SK-N-MC (cell line): ENCODE results near the gene LASP1.

Source experiments
- DNase-seq: peaks from one replicate; pipeline ENCODE4 v3.0.0-alpha.2; 2011; ENCODE audit warnings: low read depth, low spot score
- H3K27ac ChIP-seq: fragments of 200-600 bp; sonication (generic); 2 replicates; pipeline ENCODE4 v1.5.1; 2016; ENCODE audit warnings: mixed run types
- H3K36me3 ChIP-seq: fragments of 200-600 bp; sonication (generic); 2 replicates; pipeline ENCODE4 v1.6.1; 2017; ENCODE audit warnings: antibody characterized with exemption, low read length, mixed read lengths; ENCODE audit not compliant: insufficient read depth
- H3K4me3 ChIP-seq: fragments of 200-600 bp; sonication (generic); 2 replicates; pipeline ENCODE4 v1.5.1; 2016
- H3K9ac ChIP-seq: fragments of 200-600 bp; sonication (generic); 2 replicates; pipeline ENCODE4 v1.8.0; 2017; ENCODE audit warnings: mixed run types, mixed read lengths; ENCODE audit not compliant: insufficient read length
- H3K9me3 ChIP-seq: fragments of 200-600 bp; sonication (generic); 2 replicates; pipeline ENCODE4 v1.6.1; 2017; ENCODE audit warnings: low read depth, mild to moderate bottlenecking, antibody characterized with exemption, low read length, moderate library complexity, mixed read lengths
- EZH2 ChIP-seq: fragments of 200-600 bp; sonication (generic); IDR thresholded peaks from one replicate; pipeline ENCODE4 v1.6.1; 2017; ENCODE audit warnings: antibody characterized with exemption
- FOXP2 ChIP-seq: optimal IDR thresholded peaks from 2 replicates; pipeline ENCODE3; 2011; ENCODE audit warnings: mild to moderate bottlenecking, moderate library complexity; ENCODE audit not compliant: insufficient read depth; ENCODE audit errors: extremely low read length, control extremely low read depth
- POLR2AphosphoS5 ChIP-seq: IDR thresholded peaks from 2 replicates; pipeline ENCODE4 v1.6.1; 2012; ENCODE audit warnings: mild to moderate bottlenecking, low read depth, low read length, borderline replicate concordance

Gene LASP1

DNA sequence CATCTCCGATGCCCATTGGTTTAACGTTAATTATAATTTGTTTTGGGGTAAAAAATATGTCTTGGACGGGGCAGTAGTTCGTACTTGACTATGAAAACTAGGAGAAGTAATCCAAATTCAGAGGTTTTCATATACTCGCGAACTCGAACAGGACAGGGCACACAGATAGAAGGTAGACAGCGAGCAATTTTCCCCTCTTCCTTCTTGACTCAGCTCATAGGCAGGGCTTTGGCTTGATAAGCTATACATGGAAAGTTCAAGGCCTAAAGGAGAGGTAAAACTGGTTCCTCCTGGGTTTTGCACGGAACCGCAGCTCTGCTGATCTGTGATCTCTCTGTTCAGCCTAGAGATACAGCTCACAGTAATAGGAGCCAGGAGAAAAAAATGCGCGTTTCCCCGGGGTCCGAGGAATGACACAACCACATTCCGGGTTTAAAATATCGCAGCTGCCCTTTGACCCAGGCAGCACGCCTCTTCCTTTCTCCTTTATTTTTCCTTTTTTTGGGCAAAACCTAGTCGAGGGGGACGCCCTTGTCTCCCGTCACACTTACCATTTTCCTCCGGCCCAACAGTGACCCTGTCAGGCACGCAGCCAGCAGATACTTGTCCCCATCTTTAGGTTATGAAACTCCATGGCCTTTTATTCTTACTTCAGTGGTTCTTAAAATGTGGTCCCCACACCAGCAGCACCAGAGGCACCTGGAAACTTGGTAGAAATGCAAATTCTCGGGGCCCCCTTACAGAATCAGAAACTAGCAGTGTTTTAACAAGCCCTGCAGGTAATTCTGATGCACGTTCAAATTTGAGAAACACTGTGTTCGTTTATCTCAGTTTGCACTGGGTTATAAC lies 1.7 kb upstream of the LASP1 start:
- peak overlapping the region; percentile 100 for H3K4me3 ChIP-seq
- H3K27ac ChIP-seq = peak overlapping the region; percentile 87

DNA sequence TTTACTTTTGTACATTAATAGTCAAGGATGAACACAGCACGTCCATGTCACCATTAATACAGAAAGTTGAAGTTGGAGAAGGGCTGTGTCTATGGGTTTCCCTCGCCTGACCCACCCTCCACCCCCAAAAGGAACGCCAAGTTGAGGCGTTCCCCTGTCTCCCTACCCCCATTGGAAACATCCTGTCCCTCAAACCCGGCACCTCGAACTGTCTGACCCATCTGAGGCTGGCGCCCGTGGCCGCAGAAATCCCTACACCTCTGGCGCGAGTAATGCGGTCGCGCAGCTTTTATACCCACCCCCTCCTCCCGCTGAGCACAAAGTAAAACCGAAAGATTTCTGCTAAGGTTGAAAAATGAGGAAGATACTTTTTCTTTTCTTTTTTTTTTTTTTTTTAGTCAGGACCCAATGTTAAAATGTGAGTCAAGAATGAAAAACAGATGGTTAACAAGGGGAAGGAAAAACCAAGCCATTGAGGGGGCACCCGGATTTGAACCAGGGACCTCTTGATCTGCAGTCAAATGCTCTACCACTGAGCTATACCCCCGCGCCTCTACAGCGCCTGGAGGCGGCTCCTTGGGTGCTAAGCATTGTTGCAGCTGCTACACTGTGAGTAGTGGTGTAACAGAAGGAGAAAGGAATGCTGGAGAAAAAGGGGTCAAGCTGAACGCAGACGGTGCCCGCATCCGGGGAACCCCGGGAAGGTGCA lies 887 bp upstream of the LASP1 start:
- peak overlapping the region; percentile 100 for H3K4me3 ChIP-seq
- peak overlapping the region; percentile 87 for H3K9ac ChIP-seq
- TF ChIP-seq FOXP2 (no peak), EZH2 (no peak), POLR2AphosphoS5 (no peak)
- peak overlapping the region; percentile 93 for H3K27ac ChIP-seq
- no peaks in the 10 kb centered on the region for H3K36me3 ChIP-seq
- peak; percentile 84 for DNase-seq
- H3K9me3 ChIP-seq = no peaks in the 10 kb centered on the region

More for the DNA sequence above, 1.7 kb upstream of the LASP1 start:
- Histone ChIP-seq H3K9me3 (no peaks in the 10 kb centered on the region), H3K36me3 (no peaks in the 10 kb centered on the region), H3K9ac (peak overlapping the region; percentile 87)
- no peak for TF ChIP-seq FOXP2
- TF ChIP-seq POLR2AphosphoS5 = no peak
- TF ChIP-seq EZH2 = no peak
- DNase-seq = no peak

DNA sequence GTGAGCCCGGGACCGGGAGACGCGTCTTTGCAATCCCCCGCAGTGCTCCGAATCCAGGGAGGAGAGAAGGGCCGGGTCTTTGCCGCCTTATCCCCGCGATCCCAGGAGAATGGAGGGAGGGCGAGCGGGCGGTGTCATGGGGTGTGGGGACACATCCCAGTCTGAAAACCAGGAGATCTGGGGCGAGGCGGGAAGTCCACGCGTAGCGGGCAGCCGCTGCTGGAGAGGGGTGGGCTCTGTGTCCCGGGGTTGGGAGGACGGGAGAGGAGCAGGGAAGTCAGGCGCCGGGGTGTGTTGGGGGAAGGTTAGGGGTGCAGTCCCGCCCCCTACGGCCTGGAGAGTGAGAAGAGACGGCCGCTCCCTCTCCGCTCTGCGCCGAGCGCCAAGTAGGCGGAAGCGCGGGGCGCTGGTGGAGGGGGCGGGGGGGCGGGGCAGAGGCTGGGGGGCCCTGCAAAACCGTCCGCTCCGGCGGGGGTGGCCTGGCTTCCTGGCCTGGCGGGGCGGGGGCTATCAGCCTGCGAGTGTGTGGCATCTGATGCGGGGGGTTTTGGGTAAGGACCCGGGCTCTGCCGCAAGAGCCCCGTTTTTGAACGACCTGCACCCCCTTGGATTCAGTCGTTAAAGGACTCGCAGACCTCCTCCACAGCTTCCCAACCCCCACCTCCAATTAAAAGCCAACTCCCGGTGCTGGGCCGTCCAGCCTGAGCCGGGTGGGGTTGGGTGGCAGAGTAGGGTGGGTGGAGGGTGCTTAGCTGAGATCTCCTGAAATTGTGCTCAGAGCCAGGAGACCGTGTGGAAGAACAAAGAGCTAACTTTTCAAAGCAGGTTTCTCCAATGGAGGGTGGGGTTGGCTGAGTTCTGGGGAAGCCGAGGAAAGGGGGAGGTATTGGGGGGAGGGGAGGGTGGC lies 654 bp downstream of the LASP1 start:
- Histone ChIP-seq H3K27ac (peak overlapping the region; percentile 51), H3K9me3 (no peaks in the 10 kb centered on the region), H3K9ac (peak overlapping the region; percentile 84), H3K4me3 (peak overlapping the region; percentile 100), H3K36me3 (no peaks in the 10 kb centered on the region)
- DNase-seq = no peak
- no peak for TF ChIP-seq EZH2
- no peak for TF ChIP-seq FOXP2
- TF ChIP-seq POLR2AphosphoS5 = no peak; the same call in 1 of the 2 replicates

DNA sequence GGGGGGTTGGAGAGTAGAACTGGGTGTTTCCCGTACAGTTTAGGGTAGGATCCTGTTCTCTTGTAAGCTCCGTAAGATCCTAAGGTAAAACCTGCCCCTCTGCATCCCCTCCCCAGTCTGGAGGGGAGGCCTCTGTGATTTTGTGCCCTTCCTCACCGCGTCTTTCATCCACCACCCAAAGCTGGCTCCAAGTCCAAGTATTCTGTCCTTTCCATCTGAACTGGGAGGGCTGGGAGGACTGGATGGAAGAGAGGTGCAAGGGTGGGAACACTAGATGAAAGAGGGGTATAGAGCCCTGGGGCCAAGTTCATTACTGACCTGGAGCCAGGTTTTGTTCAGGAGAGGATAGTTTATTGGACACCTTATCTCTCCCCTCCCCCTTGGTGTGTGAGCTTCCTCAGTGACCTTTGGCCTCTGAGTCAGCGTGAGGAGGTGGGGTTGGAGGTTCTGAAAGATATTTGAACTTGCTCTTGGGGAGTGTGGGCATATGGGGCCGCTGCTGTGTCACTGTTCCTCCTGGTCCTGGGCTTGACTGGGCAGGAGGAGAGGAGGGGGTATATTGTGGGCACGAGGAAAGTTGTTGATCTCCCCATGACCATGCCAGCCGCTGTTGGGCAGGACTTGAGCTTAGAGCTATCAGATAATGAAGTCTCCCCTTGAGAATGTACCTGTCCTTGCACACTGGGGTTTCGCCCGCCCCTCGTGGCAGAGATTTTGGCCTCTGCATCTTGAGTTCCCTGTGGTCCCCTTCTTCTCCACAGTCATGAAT lies 1.6 kb downstream of the LASP1 start:
- Histone ChIP-seq H3K36me3 (no peaks in the 10 kb centered on the region), H3K9me3 (no peaks in the 10 kb centered on the region), H3K27ac (peak overlapping the region; percentile 8), H3K4me3 (peak overlapping the region; percentile 100), H3K9ac (peak overlapping the region; percentile 79)
- TF ChIP-seq EZH2 (no peak), FOXP2 (no peak), POLR2AphosphoS5 (no peak)
- DNase-seq = no peak

DNA sequence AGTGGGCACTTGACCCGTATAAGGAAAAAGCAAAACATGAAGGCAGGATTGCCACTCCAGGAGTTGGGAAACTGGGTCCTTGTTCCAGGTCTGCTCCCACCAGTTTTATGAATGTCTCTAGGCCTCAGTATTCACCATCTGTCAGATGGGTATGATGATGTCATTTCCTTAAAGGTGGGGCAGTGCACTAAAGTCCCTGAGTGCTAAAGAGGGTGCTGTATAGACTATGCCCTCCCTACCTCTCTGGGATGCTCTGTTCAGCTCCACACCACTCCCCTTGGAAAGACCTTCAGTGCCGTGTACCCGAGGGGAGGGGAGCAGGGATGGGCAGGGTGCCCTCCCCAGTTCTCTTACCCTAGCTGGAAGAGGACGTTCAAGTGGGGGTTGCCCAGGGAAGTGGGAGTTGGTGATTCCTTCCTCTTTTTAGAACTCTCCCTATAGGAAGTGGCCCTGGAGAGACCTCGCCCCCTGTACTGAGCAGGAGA lies 2.2 kb downstream of the LASP1 start:
- Histone ChIP-seq H3K9me3 (no peaks in the 10 kb centered on the region), H3K36me3 (no peaks in the 10 kb centered on the region), H3K27ac (peak overlapping the region; percentile 95; the same call in 1 of the 2 replicates), H3K9ac (no peak overlapping the region), H3K4me3 (peak overlapping the region; percentile 100)
- DNase-seq = no peak
- TF ChIP-seq POLR2AphosphoS5 (no peak), FOXP2 (no peak), EZH2 (no peak)

DNA sequence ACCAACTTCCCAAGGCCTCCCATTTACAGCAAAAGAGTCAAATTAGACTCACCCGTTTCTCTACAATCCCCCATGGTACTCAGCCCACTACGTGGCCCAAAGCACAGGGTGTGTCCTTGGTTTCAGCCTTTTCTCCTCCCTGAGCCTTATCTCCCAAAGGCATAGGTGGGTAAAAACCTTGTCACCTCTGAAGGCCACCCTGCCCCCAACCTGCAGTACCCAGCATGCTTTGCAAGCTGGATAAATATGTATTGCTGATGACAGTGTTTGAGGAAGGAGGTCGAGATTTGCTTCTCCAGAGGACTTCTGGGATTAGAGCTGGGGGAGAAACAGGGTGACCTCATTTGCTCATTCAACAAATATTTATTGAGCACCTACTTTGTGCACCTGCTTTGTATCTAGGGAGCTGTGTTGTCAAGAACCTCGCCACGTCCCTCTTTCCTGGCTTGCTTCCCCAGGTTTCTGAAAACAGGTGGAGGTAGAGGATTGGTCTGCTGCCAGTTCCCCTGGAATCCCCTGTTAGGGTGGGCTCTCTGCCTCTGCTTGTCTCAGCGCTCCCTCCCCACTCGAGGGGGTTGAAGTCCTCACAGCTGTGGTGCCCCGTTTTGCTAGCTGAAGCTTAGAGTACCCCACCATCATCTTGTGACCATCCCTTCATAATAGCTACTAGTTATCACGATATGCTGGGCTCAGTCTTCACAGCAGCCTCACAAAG lies 3.0 kb downstream of the LASP1 start:
- H3K36me3 ChIP-seq = 0 out of 2 replicates have a peak, but pooled peaks cover under 1% of the 10 kb centered on the region
- peak overlapping the region; percentile 100; the same call in 1 of the 2 replicates for H3K4me3 ChIP-seq
- no peak for TF ChIP-seq FOXP2
- TF ChIP-seq EZH2 = no peak
- TF ChIP-seq POLR2AphosphoS5 = no peak
- H3K27ac ChIP-seq = peak overlapping the region; percentile 95; the same call in 1 of the 2 replicates
- H3K9me3 ChIP-seq = no peaks in the 10 kb centered on the region
- DNase-seq = no peak
- no peak overlapping the region for H3K9ac ChIP-seq
